HG03066 (cell line): Measurements from ENCODE around the gene LRRK1.

Experiments
- ATAC-seq: cut with Tn5 transposase; IDR thresholded peaks from one replicate; pipeline ENCODE4 v1.9.1; 2021; ENCODE audit warnings: low read depth; ENCODE audit not compliant: unreplicated experiment

LRRK1 gene

DNA sequence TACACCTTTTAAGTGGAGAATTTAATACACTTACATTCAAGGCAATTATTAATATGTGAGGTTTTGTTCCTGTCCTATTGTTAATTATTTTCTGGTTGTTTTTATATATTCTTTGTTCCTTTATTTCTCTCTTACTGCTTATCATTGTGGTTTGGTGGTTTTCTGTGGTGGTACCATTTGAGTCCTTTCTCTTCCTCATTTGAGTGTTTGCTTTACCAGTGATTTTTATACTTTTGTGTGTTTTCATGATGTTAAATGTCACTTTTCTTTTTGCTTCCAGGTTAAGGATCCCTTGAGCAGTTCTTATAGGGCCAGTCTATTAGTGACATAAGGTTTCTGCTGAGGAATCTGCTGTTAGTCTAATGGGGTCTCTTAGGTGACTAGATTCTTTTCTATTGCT, 116.5 kb downstream of the LRRK1 start:
- ATAC-seq = no peak

DNA sequence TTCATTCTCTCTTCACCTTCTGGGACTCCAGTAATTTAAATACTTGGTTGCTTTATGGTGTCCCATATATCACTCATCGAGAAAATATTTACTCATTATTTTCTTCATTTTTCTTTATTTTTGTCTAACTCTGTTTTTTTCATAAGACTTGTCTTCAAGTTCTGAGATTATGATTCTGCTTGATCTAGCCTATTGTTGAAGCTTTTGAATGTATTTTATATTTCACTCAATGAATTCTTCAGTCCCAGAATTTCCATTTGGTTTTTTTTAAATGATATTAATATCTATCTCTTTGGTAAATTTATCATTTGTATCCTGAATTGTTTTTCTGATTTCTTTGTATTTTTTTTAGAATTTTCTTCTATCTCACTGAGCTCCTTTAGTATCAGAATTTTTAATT, 117.0 kb downstream of the LRRK1 start:
- no peak for ATAC-seq

GRCh38 chr15:101037090-101037830, 118.1 kb downstream of the LRRK1 start:
- no peak for ATAC-seq

GRCh38 chr15:101038327-101039003, 119.3 kb downstream of the LRRK1 start:
- ATAC-seq = no peak

DNA sequence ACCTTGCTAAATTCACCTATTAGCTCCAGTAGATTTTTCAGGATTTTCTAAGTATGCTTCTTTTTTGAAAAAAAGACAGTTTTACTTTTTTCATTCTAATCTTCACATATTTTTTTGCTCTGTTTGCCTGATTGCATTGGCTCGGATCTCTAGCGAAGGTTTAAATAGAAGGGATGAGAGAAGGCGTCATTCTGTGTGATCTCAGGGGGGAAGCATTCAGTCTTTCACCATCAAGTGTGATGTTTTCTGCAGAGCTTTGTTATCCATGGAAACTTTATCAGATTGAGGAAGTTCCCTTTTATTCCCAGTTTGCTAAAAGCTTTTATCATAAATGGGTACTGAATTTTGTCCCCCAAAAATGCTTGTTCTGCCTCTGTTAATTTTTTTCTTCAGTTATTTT, 120.3 kb downstream of the LRRK1 start:
- no peak for ATAC-seq

DNA sequence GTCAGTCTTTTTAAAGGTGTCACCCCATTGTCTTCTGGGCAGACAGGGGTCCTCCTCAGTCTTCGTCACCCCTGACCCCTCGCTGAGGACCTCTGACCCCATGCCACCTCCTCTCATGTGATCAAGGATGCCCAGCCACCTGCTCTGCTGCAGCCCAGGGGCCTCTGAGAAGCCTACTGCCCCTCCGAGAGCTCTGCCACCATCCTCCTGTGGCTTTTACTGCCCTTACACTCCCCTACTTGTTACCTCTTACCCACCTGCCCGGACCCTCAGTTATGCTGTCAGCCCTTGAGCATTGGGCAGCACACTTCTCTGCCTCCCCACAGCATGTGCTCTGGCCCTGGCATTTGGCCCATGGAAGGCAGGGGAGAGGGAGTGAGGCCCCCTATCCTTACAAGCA, 123.2 kb downstream of the LRRK1 start:
- ATAC-seq = no peak

GRCh38 chr15:101043011-101043410, 123.9 kb downstream of the LRRK1 start:
- ATAC-seq = no peak

GRCh38 chr15:101043911-101044624, 124.9 kb downstream of the LRRK1 start:
- no peak for ATAC-seq

- no peak for ATAC-seq
Observed at GRCh38 chr15:101044625-101045235, 125.6 kb downstream of the LRRK1 start.

DNA sequence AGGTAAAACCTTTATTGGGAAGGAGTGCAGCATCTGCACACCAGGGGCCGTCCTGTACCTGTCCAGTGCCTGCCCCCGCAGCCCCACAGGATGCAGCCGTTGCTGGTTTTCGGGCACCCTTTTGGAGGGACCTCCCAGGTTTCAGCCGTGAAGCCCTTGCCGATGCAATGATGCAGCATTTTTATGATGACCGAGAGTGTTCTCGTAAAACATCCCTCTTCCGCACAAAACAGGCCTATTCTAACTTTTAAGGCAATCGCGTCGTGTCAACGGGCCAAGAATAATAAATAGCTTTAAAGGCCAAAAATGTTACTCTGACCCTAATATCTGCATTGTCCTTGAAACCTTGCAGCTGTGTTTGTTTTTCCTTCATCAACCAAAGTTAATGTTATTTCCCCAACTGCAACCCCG, 126.1 kb downstream of the LRRK1 start:
- ATAC-seq = no peak

DNA sequence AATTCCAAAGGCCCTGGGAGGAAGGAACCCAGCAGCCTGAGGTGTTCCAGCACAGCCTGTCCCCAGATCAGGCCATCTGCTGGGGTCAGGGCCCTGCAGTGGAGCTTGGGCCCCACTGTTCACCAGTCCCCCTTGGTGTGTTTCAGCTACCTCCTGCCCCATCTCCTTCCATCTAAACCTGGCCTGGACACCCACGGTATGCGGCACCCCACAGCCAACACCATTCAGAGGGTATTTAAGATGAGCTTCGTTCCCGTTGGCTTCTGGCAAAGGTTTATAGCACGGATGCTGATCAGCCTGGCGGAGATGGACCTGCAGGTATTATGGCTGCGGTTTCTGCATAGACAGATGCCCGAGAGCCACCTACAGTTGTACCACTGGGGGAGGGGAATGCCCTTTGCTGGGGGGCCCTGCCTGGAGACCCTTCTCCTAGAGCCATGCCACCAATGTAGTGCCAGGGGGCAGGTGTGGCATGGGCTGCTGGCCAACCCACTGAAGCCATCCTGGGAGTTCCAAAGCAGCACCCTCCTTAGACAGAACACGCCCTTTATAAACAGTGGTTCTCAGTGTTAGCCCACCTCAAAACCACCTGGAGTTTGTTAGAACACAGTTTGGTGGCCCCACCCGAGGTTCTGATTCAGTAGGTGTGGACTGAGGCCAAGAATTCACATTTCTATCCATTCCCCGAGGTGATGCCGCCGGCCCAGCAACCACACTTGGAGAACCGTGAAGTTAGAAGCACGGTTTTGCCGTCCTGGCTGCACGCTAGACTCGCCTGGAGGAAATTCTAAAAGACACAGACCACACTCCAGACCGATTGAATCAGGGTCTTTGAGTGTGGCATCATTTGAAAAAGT, 126.9 kb downstream of the LRRK1 start:
- no peak for ATAC-seq

- ATAC-seq = no peak
Observed at GRCh38 chr15:101046826-101047225, 127.7 kb downstream of the LRRK1 start.

- no peak for ATAC-seq
Observed at GRCh38 chr15:101047301-101047781, 128.2 kb downstream of the LRRK1 start.

GRCh38 chr15:101048176-101048575, 129.0 kb downstream of the LRRK1 start:
- no peak for ATAC-seq

- no peak for ATAC-seq
Observed at GRCh38 chr15:101048581-101049030, 129.4 kb downstream of the LRRK1 start.

DNA sequence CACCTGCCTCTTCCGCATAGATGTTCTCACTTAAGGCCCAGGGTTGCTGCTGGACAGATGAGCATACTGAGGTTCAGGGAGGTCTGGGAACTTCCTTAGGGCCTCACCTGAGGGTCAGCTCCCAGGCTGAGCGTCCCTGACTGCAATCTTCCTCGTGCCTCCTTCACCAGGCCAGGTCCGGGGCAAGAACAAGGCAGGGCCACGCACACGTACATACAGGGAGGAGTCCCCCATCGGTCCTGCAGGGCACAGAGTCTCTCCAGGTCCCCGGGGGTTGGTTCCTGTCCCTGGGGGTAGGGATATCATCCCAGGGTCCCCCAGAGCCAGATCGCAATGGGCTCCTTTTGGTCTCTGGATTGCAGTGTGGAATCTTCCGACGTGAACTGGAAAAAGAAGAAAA, 130.1 kb downstream of the LRRK1 start:
- ATAC-seq = no peak

GRCh38 chr15:101049856-101050622, 130.9 kb downstream of the LRRK1 start:
- ATAC-seq = no peak

- no peak for ATAC-seq
Observed at GRCh38 chr15:101050623-101051290, 131.6 kb downstream of the LRRK1 start.
